GM10266 (cell line): ENCODE results near the gene CDH4.

Experiments used
- DNase-seq: peaks from one replicate; pipeline ENCODE4 v3.0.0; 2012; ENCODE audit errors: extremely low spot score
- CTCF ChIP-seq: IDR thresholded peaks from 2 replicates; pipeline ENCODE4 v1.5.1; 2012; ENCODE audit warnings: mild to moderate bottlenecking, low read depth; ENCODE audit not compliant: control insufficient read depth, insufficient read depth; ENCODE audit errors: missing control alignments

CDH4 gene

GRCh38 chr20:61442718-61443117 is 190.7 kb downstream of the CDH4 start:
- no peak for TF ChIP-seq CTCF
- no peak for DNase-seq

GRCh38 chr20:61443443-61444126 is 191.5 kb downstream of the CDH4 start:
- no peak for TF ChIP-seq CTCF
- no peak for DNase-seq

- TF ChIP-seq CTCF: no peak
- no peak for DNase-seq
These were observed 192.6 kb downstream of the CDH4 start for GRCh38 chr20:61444637-61445036.

GRCh38 chr20:61445138-61445537 is 193.1 kb downstream of the CDH4 start:
- TF ChIP-seq CTCF: no peak
- no peak for DNase-seq

GRCh38 chr20:61445741-61446140 is 193.7 kb downstream of the CDH4 start:
- DNase-seq: no peak
- no peak for TF ChIP-seq CTCF

GRCh38 chr20:61447952-61448351 is 195.9 kb downstream of the CDH4 start:
- DNase-seq: no peak
- no peak for TF ChIP-seq CTCF

- DNase-seq: no peak
- no peak for TF ChIP-seq CTCF
These were observed 196.3 kb downstream of the CDH4 start for GRCh38 chr20:61448386-61448785.
